GM21723 (cell line): Measurements from ENCODE around the gene ADAMTS3.

Source experiments
- ATAC-seq: cut with Tn5 transposase; IDR thresholded peaks from one replicate; pipeline ENCODE4 v1.9.1; 2021; ENCODE audit warnings: mild to moderate bottlenecking, moderate library complexity; ENCODE audit not compliant: unreplicated experiment

Gene ADAMTS3

GRCh38 chr4:72568959-72569718, at the start of gene ADAMTS3:
Gene ADAMTS3, minus strand, starts transcription at chr4:72569221. Its CDS starts 459 bp downstream, at chr4:72568762.
- ATAC-seq = no peak

- ATAC-seq = no peak
These were observed 44.9 kb upstream of the ADAMTS3 start for GRCh38 chr4:72613959-72614358.

GRCh38 chr4:72606751-72607150, 37.7 kb upstream of the ADAMTS3 start:
- no peak for ATAC-seq

GRCh38 chr4:72604324-72604723, 35.3 kb upstream of the ADAMTS3 start:
- ATAC-seq = no peak

GRCh38 chr4:72602396-72603376, 33.7 kb upstream of the ADAMTS3 start:
- no peak for ATAC-seq

GRCh38 chr4:72591547-72592454, 22.8 kb upstream of the ADAMTS3 start:
- no peak for ATAC-seq

GRCh38 chr4:72587334-72587733, 18.3 kb upstream of the ADAMTS3 start:
- no peak for ATAC-seq

GRCh38 chr4:72582853-72583252, 13.8 kb upstream of the ADAMTS3 start:
- no peak for ATAC-seq

- no peak for ATAC-seq
These were observed 8.2 kb upstream of the ADAMTS3 start for GRCh38 chr4:72577211-72577610.

GRCh38 chr4:72571337-72571736, 2.3 kb upstream of the ADAMTS3 start:
- no peak for ATAC-seq

GRCh38 chr4:72569719-72570235, 756 bp upstream of the ADAMTS3 start:
- ATAC-seq = no peak

GRCh38 chr4:72567821-72568675, 973 bp downstream of the ADAMTS3 start:
- no peak for ATAC-seq

- ATAC-seq = no peak
These were observed 2.0 kb downstream of the ADAMTS3 start for GRCh38 chr4:72567036-72567435.

GRCh38 chr4:72566464-72566972, 2.5 kb downstream of the ADAMTS3 start:
- ATAC-seq = no peak

- no peak for ATAC-seq
These were observed 4.2 kb downstream of the ADAMTS3 start for GRCh38 chr4:72564789-72565188.

- ATAC-seq = no peak
These were observed 4.8 kb downstream of the ADAMTS3 start for GRCh38 chr4:72564184-72564583.

GRCh38 chr4:72558655-72559054, 10.4 kb downstream of the ADAMTS3 start:
- no peak for ATAC-seq

- no peak for ATAC-seq
These were observed 12.0 kb downstream of the ADAMTS3 start for GRCh38 chr4:72557021-72557420.

GRCh38 chr4:72555377-72555831, 13.6 kb downstream of the ADAMTS3 start:
- no peak for ATAC-seq
